Upper lobe of left lung (tissue), 4 donors: ENCODE results near the gene BEST1.

Experiments
- POLR2A ChIP-seq, 4 donors: fragments of 450-650 bp; IDR thresholded peaks; one replicate each; pipeline ENCODE4 v1.5.1; 2016 to 2017; ENCODE audit warnings: antibody characterized with exemption in 4 of 4, mild to moderate bottlenecking in 2 of 4
- TF ChIP-seq, protein P1 (sequence below), 6 experiments: fragments of 450-650 bp in 4 of 6; fragments of 200-600 bp in 2 of 6; sonication (generic) in 2 of 6; IDR thresholded peaks; one replicate each; pipeline ENCODE4 v1.5.1; 2016 to 2019; ENCODE audit warnings: antibody characterized with exemption in 6 of 6

DNA sequence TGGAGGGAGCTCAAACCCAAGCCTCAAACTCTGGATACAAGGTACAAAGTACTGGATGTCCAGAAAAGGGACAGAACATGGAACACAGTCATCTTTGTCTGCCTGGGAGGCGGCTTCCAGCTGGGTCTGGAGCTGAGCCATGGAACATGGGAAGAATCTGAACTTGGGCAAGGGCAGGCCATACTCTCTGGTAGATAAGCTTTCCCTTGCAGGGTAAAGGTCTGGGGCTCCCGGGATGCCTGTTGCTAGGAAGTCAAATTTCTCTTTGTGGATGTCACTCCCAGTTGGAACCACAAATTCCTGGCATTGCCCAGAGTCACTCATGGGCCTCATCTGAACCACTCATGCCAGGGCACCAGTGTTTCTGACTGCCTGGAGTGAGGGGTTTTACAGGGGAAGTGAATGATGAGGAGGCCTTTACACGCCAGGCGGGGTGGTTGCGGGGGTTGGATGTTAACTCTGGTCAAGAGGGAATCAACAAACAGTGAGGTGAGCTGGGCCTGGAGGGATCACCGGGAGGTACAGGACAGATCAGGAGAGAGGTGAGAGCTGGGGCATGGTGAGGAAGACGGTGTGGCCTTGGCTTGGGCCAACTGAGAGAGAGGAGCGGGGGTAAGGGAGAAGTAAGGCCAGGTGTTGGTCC, 11.5 kb downstream of the BEST1 start:
- TF ChIP-seq, protein P1, sequence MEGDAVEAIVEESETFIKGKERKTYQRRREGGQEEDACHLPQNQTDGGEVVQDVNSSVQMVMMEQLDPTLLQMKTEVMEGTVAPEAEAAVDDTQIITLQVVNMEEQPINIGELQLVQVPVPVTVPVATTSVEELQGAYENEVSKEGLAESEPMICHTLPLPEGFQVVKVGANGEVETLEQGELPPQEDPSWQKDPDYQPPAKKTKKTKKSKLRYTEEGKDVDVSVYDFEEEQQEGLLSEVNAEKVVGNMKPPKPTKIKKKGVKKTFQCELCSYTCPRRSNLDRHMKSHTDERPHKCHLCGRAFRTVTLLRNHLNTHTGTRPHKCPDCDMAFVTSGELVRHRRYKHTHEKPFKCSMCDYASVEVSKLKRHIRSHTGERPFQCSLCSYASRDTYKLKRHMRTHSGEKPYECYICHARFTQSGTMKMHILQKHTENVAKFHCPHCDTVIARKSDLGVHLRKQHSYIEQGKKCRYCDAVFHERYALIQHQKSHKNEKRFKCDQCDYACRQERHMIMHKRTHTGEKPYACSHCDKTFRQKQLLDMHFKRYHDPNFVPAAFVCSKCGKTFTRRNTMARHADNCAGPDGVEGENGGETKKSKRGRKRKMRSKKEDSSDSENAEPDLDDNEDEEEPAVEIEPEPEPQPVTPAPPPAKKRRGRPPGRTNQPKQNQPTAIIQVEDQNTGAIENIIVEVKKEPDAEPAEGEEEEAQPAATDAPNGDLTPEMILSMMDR (IDR thresholded peaks at IDR 0.05) = no peak
- TF ChIP-seq POLR2A (IDR thresholded peaks at IDR 0.05) = no peak
